Epithelial cell of proximal tubule (primary cell): ENCODE data around the gene RPL19. TPM values are rescaled to one million over a fixed set of nuclear protein-coding genes. Genes with fewer than 3 reads are reported as not detected.

ENCODE experiments used
- DNase-seq: peaks from one replicate; pipeline ENCODE4 v3.0.0-alpha.2; 2011; ENCODE audit warnings: low read depth
- H3K4me3 ChIP-seq: 2 replicates; pipeline ENCODE4 v1.5.1; 2011; ENCODE audit warnings: low read depth, mild to moderate bottlenecking, low read length
- total RNA-seq: library from RNA; depleted of rRNA; stranded (reverse); fragments of >200 nt; gene quantifications from 2 replicates; pipeline ENCODE4 v1.2.3, GENCODE V29; 2015
- TF ChIP-seq, protein P1 (sequence below): conservative IDR thresholded peaks from 2 replicates; pipeline ENCODE4 v1.5.1; 2012; ENCODE audit warnings: low read depth, mild to moderate bottlenecking, low read length

The RPL19 gene
- total RNA-seq, 1 donor from 2014 or later, result 2,474 TPM

- no peak overlapping the region for H3K4me3 ChIP-seq
- TF ChIP-seq, protein P1, sequence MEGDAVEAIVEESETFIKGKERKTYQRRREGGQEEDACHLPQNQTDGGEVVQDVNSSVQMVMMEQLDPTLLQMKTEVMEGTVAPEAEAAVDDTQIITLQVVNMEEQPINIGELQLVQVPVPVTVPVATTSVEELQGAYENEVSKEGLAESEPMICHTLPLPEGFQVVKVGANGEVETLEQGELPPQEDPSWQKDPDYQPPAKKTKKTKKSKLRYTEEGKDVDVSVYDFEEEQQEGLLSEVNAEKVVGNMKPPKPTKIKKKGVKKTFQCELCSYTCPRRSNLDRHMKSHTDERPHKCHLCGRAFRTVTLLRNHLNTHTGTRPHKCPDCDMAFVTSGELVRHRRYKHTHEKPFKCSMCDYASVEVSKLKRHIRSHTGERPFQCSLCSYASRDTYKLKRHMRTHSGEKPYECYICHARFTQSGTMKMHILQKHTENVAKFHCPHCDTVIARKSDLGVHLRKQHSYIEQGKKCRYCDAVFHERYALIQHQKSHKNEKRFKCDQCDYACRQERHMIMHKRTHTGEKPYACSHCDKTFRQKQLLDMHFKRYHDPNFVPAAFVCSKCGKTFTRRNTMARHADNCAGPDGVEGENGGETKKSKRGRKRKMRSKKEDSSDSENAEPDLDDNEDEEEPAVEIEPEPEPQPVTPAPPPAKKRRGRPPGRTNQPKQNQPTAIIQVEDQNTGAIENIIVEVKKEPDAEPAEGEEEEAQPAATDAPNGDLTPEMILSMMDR, result no peak
- DNase-seq, result no peak
Observed at GRCh38 chr17:39212841-39213480, 12.9 kb downstream of the RPL19 start.

DNA sequence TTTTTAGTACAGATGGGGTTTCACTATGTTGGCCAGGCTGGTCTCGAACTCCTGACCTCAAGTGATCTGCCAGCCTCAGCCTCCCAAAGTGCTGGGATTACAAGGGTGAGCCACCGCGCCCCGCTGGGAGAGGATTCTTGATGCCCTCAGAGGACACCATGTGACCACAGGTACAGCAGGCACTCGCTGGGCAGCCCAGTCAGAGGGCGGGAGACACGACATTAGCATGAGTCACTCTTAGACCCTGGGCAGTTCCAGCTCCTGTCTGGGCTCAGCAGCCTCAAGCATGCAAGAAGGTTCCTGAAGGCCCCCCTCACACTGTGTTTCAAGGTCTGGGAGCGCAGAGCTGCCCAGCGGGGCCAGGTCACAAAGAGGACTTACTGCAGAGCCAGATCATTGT is 13.8 kb downstream of the RPL19 start:
- TF ChIP-seq, protein P1, result no peak
- no peak for DNase-seq
- H3K4me3 ChIP-seq, result no peak overlapping the region

- no peak for DNase-seq
- TF ChIP-seq, protein P1, result no peak
- no peak overlapping the region for H3K4me3 ChIP-seq
Observed at GRCh38 chr17:39217734-39218369, 17.8 kb downstream of the RPL19 start.

DNA sequence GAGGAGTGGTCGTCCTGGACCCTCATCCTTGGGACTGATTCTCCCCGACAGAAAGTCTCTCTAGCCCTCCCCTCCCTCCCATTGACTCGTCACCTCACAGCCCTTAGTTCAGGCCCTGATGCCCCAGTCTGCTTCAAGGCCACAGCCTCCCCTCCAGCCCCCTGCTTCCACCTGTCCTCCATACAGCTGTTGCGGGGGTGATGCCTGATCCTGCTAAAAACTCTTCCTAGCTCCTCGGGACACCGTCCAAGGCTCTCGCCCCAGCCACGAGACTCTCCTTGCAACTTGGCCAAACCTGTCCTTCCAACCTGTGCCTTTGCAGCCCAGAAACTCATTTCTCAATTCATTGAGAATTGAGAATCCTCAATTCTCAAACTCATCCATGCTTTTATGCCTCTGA is 18.8 kb downstream of the RPL19 start:
- DNase-seq, result no peak
- TF ChIP-seq, protein P1, result no peak
- no peak overlapping the region for H3K4me3 ChIP-seq

GRCh38 chr17:39219647-39220154 is 19.6 kb downstream of the RPL19 start:
- no peak for DNase-seq
- no peak overlapping the region for H3K4me3 ChIP-seq
- TF ChIP-seq, protein P1, result no peak

GRCh38 chr17:39221572-39221971 is 21.5 kb downstream of the RPL19 start:
- TF ChIP-seq, protein P1, result no peak
- H3K4me3 ChIP-seq, result no peak overlapping the region
- DNase-seq, result no peak
